H9 (cell line): ENCODE measurements around the gene RFPL3. TPM values are rescaled to one million over a fixed set of nuclear protein-coding genes. Genes with fewer than 3 reads are reported as not detected.
A peak's percentile ranks its signal among the peaks of the same experiment; 100 is the strongest.

Experiments
- DNase-seq: peaks from one replicate; pipeline ENCODE4 v3.0.0-alpha.2; 2017
- H2AFZ ChIP-seq: one replicate; pipeline ENCODE4 v1.6.1; 2013; ENCODE audit warnings: mild to moderate bottlenecking, low read length, control low read depth, moderate library complexity
- H2AK5ac ChIP-seq: 2 replicates; pipeline ENCODE4 v1.6.1; 2013; ENCODE audit warnings: low read length, control low read depth, mixed read lengths; ENCODE audit not compliant: insufficient read length
- H2BK120ac ChIP-seq: one replicate; pipeline ENCODE4 v1.6.1; 2013; ENCODE audit warnings: low read depth, mild to moderate bottlenecking, low read length, control low read depth, inconsistent platforms; ENCODE audit not compliant: poor library complexity, severe bottlenecking
- H2BK12ac ChIP-seq: 2 replicates; pipeline ENCODE4 v1.6.1; 2013; ENCODE audit warnings: low read length, control low read depth, mixed read lengths, low read depth; ENCODE audit not compliant: insufficient read length
- H2BK15ac ChIP-seq: 2 replicates; pipeline ENCODE4 v1.6.1; 2013; ENCODE audit warnings: low read depth, low read length, control low read depth
- H2BK20ac ChIP-seq: one replicate; pipeline ENCODE4 v1.6.1; 2013; ENCODE audit warnings: low read depth, mild to moderate bottlenecking, low read length, control low read depth, inconsistent platforms; ENCODE audit not compliant: poor library complexity, severe bottlenecking
- H2BK5ac ChIP-seq: 2 replicates; pipeline ENCODE4 v1.6.1; 2013; ENCODE audit warnings: low read length, control low read depth, mixed read lengths; ENCODE audit not compliant: insufficient read length
- H3K14ac ChIP-seq: 2 replicates; pipeline ENCODE4 v1.6.1; 2013; ENCODE audit warnings: low read length, control low read depth; ENCODE audit not compliant: insufficient read depth
- H3K18ac ChIP-seq: 2 replicates; pipeline ENCODE4 v1.6.1; 2013; ENCODE audit warnings: low read depth, mild to moderate bottlenecking, mixed read lengths, low read length, control low read depth; ENCODE audit not compliant: insufficient read length
- H3K23ac ChIP-seq: 2 replicates; pipeline ENCODE4 v1.6.1; 2013; ENCODE audit warnings: low read length, control low read depth, mixed read lengths, low read depth; ENCODE audit not compliant: insufficient read length
- H3K23me2 ChIP-seq: 2 replicates; pipeline ENCODE4 v1.6.1; 2013; ENCODE audit warnings: low read depth, mild to moderate bottlenecking, mixed read lengths, low read length, control low read depth; ENCODE audit not compliant: insufficient read length, poor library complexity, severe bottlenecking
- H3K27ac ChIP-seq: 2 replicates; pipeline ENCODE4 v1.5.1; 2013; ENCODE audit warnings: low read length, control low read depth, mixed read lengths, low read depth; ENCODE audit not compliant: insufficient read length
- H3K27me3 ChIP-seq: 2 replicates; pipeline ENCODE4 v1.6.1; 2013; ENCODE audit warnings: low read length, control low read depth, inconsistent platforms; ENCODE audit not compliant: insufficient read depth
- H3K4ac ChIP-seq: 2 replicates; pipeline ENCODE4 v1.6.1; 2013; ENCODE audit warnings: low read depth, mild to moderate bottlenecking, control low read depth, inconsistent platforms, low read length, moderate library complexity
- H3K4me1 ChIP-seq: 2 replicates; pipeline ENCODE4 v1.6.1; 2013; ENCODE audit warnings: low read length, control low read depth, inconsistent platforms; ENCODE audit not compliant: insufficient read depth
- H3K4me2 ChIP-seq: 2 replicates; pipeline ENCODE4 v1.6.1; 2013; ENCODE audit warnings: low read length, control low read depth, mixed read lengths; ENCODE audit not compliant: insufficient read length, insufficient read depth
- H3K56ac ChIP-seq: 2 replicates; pipeline ENCODE4 v1.6.1; 2013; ENCODE audit warnings: low read depth, mild to moderate bottlenecking, mixed read lengths, low read length, control low read depth; ENCODE audit not compliant: insufficient read length
- H3K79me1 ChIP-seq: 2 replicates; pipeline ENCODE4 v1.6.1; 2013; ENCODE audit warnings: low read depth, mild to moderate bottlenecking, moderate library complexity, low read length, control low read depth, inconsistent platforms; ENCODE audit not compliant: insufficient read depth, poor library complexity, severe bottlenecking
- H3K79me2 ChIP-seq: 2 replicates; pipeline ENCODE4 v1.6.1; 2013; ENCODE audit warnings: low read length, control low read depth, inconsistent platforms; ENCODE audit not compliant: insufficient read depth
- H3K9ac ChIP-seq: 2 replicates; pipeline ENCODE4 v1.6.1; 2013; ENCODE audit warnings: low read length, control low read depth, mixed read lengths; ENCODE audit not compliant: insufficient read length; ENCODE audit errors: extremely low read depth
- H3K9me3 ChIP-seq: one replicate; pipeline ENCODE4 v1.6.1; 2013; ENCODE audit warnings: low read depth, low read length, inconsistent platforms; ENCODE audit not compliant: control insufficient read depth
- H3T11ph ChIP-seq: one replicate; pipeline ENCODE4 v1.6.1; 2013; ENCODE audit warnings: mild to moderate bottlenecking, low read length, control low read depth, inconsistent platforms
- H4K20me1 ChIP-seq: one replicate; pipeline ENCODE4 v1.6.1; 2013; ENCODE audit not compliant: control insufficient read depth, insufficient read length, insufficient read depth
- H4K5ac ChIP-seq: 2 replicates; pipeline ENCODE4 v1.6.1; 2013; ENCODE audit warnings: low read depth, mild to moderate bottlenecking, mixed read lengths, low read length, control low read depth; ENCODE audit not compliant: insufficient read length
- H4K8ac ChIP-seq: replicated peaks from 2 replicates; pipeline ENCODE4 v1.6.1; 2013; ENCODE audit warnings: low read length, control low read depth, mixed read lengths, low read depth; ENCODE audit not compliant: insufficient read length
- H4K91ac ChIP-seq: 2 replicates; pipeline ENCODE4 v1.6.1; 2013; ENCODE audit warnings: low read depth, mild to moderate bottlenecking, moderate library complexity, mixed read lengths, low read length, control low read depth; ENCODE audit not compliant: insufficient read length
- H3K27ac Mint-ChIP-seq, 3 experiments: 2 replicates in 2 of 3; 3 replicates in 1 of 3; pipeline ENCODE4 v1.8.0; 2020 to 2021; ENCODE audit warnings: mixed read lengths in 3 of 3, mild to moderate bottlenecking in 1 of 3, moderate library complexity in 1 of 3
- H3K27me3 Mint-ChIP-seq: 2 replicates; pipeline ENCODE4 v1.8.0; 2021; ENCODE audit warnings: low read depth, mild to moderate bottlenecking, moderate library complexity, mixed read lengths
- H3K36me3 Mint-ChIP-seq, 3 experiments: 2 replicates in 2 of 3; 3 replicates in 1 of 3; pipeline ENCODE4 v1.8.0; 2020 to 2021; ENCODE audit warnings: low read depth in 3 of 3, mixed read lengths in 3 of 3; ENCODE audit not compliant: insufficient read depth in 1 of 3
- H3K4me1 Mint-ChIP-seq, 2 experiments: 2 replicates each; pipeline ENCODE4 v1.8.0; 2020; ENCODE audit warnings: mixed read lengths in 2 of 2
- H3K4me3 Mint-ChIP-seq, 2 experiments: 2 replicates in 1 of 2; 3 replicates in 1 of 2; pipeline ENCODE4 v1.8.0; 2020 to 2021; ENCODE audit warnings: mild to moderate bottlenecking in 2 of 2, mixed read lengths in 2 of 2, moderate library complexity in 1 of 2
- H3K9me3 Mint-ChIP-seq, 2 experiments: 2 replicates in 1 of 2; 3 replicates in 1 of 2; pipeline ENCODE4 v1.8.0; 2020; ENCODE audit warnings: mild to moderate bottlenecking in 2 of 2, mixed read lengths in 2 of 2, moderate library complexity in 1 of 2
- CTCF ChIP-seq: fragments of 200-600 bp; sonication (generic); conservative IDR thresholded peaks from 3 replicates; pipeline ENCODE4 v1.8.0; 2021; ENCODE audit warnings: antibody characterized with exemption, mild to moderate bottlenecking
- WGBS: extraction: QIAGEN DNeasy Blood & Tissue Kit; methylation state at CpG from one replicate; pipeline ENCODE4 v1.1.7; 2013; ENCODE audit warnings: missing lambda C conversion rate, low lambda C conversion rate, mixed read lengths; ENCODE audit not compliant: insufficient read length; ENCODE audit errors: extremely low coverage; 5-methylcytosine and 5-hydroxymethylcytosine counted together
- total RNA-seq: library from RNA; stranded (reverse); gene quantifications from 2 replicates; pipeline ENCODE4 v1.2.1, GENCODE V29; 2021

The RFPL3 gene
- total RNA-seq, 1 experiment from 2014 or later, result not detected

- Histone ChIP-seq H2BK20ac (no peak overlapping the region), H3K9me3 (no peaks in the 10 kb centered on the region), H2BK120ac (no peak overlapping the region), H3K79me2 (no peaks in the 10 kb centered on the region), H3K18ac (no peak overlapping the region), H2BK15ac (no peak overlapping the region), H4K91ac (no peak overlapping the region), H3K9ac (no peak overlapping the region), H3K14ac (no peak overlapping the region), H2AFZ (no peak overlapping the region), H2BK12ac (no peak overlapping the region), H2BK5ac (no peak overlapping the region), H3K79me1 (no peaks in the 10 kb centered on the region), H3K23ac (no peak overlapping the region), H3T11ph (no peak overlapping the region), H4K8ac (no peak overlapping the region), H3K23me2 (no peaks in the 10 kb centered on the region), H3K27ac (no peak overlapping the region), H3K27me3 (no peaks in the 10 kb centered on the region), H3K4me1 (no peaks in the 10 kb centered on the region), H2AK5ac (no peak overlapping the region), H4K20me1 (no peaks in the 10 kb centered on the region), H3K4me2 (no peak overlapping the region), H4K5ac (no peak overlapping the region), H3K4ac (no peak overlapping the region), H3K56ac (no peak overlapping the region)
- peak overlapping the region in 1 of 3 experiments; percentile 76; a peak in 1 of 7 replicates for H3K27ac Mint-ChIP-seq
- peaks cover 45% of the 10 kb centered on the region for H3K27me3 Mint-ChIP-seq
- no peak for TF ChIP-seq CTCF
- no peaks in the 10 kb centered on the region for H3K36me3 Mint-ChIP-seq
- peaks cover 14 to 27% of the 10 kb centered on the region in 2 experiments for H3K4me1 Mint-ChIP-seq
- no CpG with 5 or more reads among the region's 11 CpGs for WGBS
- no peak for DNase-seq
- no peaks in the 10 kb centered on the region for H3K9me3 Mint-ChIP-seq
- no peak overlapping the region for H3K4me3 Mint-ChIP-seq
These were observed 17.3 kb upstream of the RFPL3 start for GRCh38 chr22:32340411-32340810.
